Calu3 (cell line): ENCODE data around the gene KCTD15. TPM values are rescaled to one million over a fixed set of nuclear protein-coding genes. Genes with fewer than 3 reads are reported as not detected.
A peak's percentile ranks its signal among the peaks of the same experiment; 100 is the strongest.

Experiments
- Bru-seq: library from RNA; stranded (reverse); fragments of 400-500 nt; gene quantifications from one replicate; lab custom pipeline; 2021; lab: Mats Ljungman, UMichigan
- BruChase-seq, 2 experiments: library from RNA; stranded (reverse); fragments of 400-500 nt; gene quantifications; one replicate each; lab custom pipeline; 2021; lab: Mats Ljungman, UMichigan
- BruUV-seq: library from RNA; stranded (reverse); fragments of 400-500 nt; replicated peaks from 2 replicates; lab custom pipeline; 2021; lab: Mats Ljungman, UMichigan
- CTCF ChIA-PET: fragments of 300-600 bp; sonication (Branson Sonifier 250); formaldehyde crosslinking; loops from one replicate; lab custom pipeline; 2022; ENCODE audit warnings: antibody characterized with exemption; lab: Charles Lee
- DNase-seq: peaks from one replicate; pipeline ENCODE4 v3.0.0; 2022
- H3K27ac Mint-ChIP-seq: one replicate; pipeline ENCODE4 v1.8.0; 2022; ENCODE audit warnings: mixed read lengths; ENCODE audit not compliant: unreplicated experiment
- H3K27me3 Mint-ChIP-seq: one replicate; pipeline ENCODE4 v1.8.0; 2022; ENCODE audit warnings: mixed read lengths; ENCODE audit not compliant: unreplicated experiment
- H3K36me3 Mint-ChIP-seq: one replicate; pipeline ENCODE4 v1.8.0; 2022; ENCODE audit warnings: mild to moderate bottlenecking, moderate library complexity, mixed read lengths; ENCODE audit not compliant: insufficient read depth, unreplicated experiment
- H3K4me1 Mint-ChIP-seq: one replicate; pipeline ENCODE4 v1.8.0; 2022; ENCODE audit warnings: mild to moderate bottlenecking, low read depth, mixed read lengths; ENCODE audit not compliant: unreplicated experiment
- H3K4me3 Mint-ChIP-seq: one replicate; pipeline ENCODE4 v1.8.0; 2022; ENCODE audit warnings: mild to moderate bottlenecking, low read depth, moderate library complexity, mixed read lengths; ENCODE audit not compliant: unreplicated experiment
- H3K9me3 Mint-ChIP-seq: one replicate; pipeline ENCODE4 v1.8.0; 2022; ENCODE audit warnings: low read depth, mixed read lengths; ENCODE audit not compliant: unreplicated experiment
- CTCF ChIP-seq: fragments of 200-600 bp; IDR thresholded peaks from one replicate; pipeline ENCODE4 v1.8.0; 2022; ENCODE audit warnings: antibody characterized with exemption; ENCODE audit not compliant: unreplicated experiment
- intact Hi-C: fragments of 100-400 bp; cut with micrococcal nuclease; formaldehyde crosslinking; loops from one replicate; pipeline ENCODE4 v1.10.0; 2022; ENCODE audit not compliant: unreplicated experiment
- long read RNA-seq: library from polyadenylated mRNA; stranded (forward); transcript quantifications from one replicate; pipeline ENCODE4 v2.0.0, GENCODE V29; 2022
- total RNA-seq: library from RNA; stranded (reverse); gene quantifications from 2 replicates; pipeline ENCODE4 v1.2.3, GENCODE V29; 2022

KCTD15 gene
- total RNA-seq (12.5 and 18.6 TPM in 2 replicates), Bru-seq, nascent RNA (percentile 47 among the genes with signal in this experiment), BruChase-seq, experiment 1, labeled RNA remaining after a 6-hour chase (percentile 63 among the genes with signal in this experiment), BruChase-seq, experiment 2, labeled RNA remaining after a 2-hour chase (percentile 58 among the genes with signal in this experiment)
- long read RNA-seq, partial matches to known transcripts, result 1 of 5 reads
- long read RNA-seq, other reads (novel, unspliced or antisense), result 2 of 5 reads

- H3K4me3 Mint-ChIP-seq, result peak within 1 kb of the TSS; percentile 71
- peak within 1 kb of the TSS; percentile 48 for H3K27ac Mint-ChIP-seq
- intact Hi-C loops, result no loop called here
- DNase-seq, result peak; percentile 54
- no peaks in the 10 kb centered on the region for H3K9me3 Mint-ChIP-seq
- no peaks in the 10 kb centered on the region for H3K4me1 Mint-ChIP-seq
- peaks cover 23% of the 10 kb centered on the region for H3K27me3 Mint-ChIP-seq
- TF ChIP-seq CTCF, result no peak
- peaks cover 41% of the 10 kb centered on the region for H3K36me3 Mint-ChIP-seq
- CTCF ChIA-PET, result interaction anchor here (1.0 to 1.5 kb wide), 3 partner anchors 22 to 300 kb away, joined by 4 to 5 read pairs (median 5); no protein-coding TSS in a partner anchor
- no TSS peak for BruUV-seq
Observed at GRCh38 chr19:33796164-33796875, at the start of gene KCTD15. KCTD15 (plus strand) TSS chr19:33796870; CDS start chr19:33800455, 3,585 bp downstream.

DNA sequence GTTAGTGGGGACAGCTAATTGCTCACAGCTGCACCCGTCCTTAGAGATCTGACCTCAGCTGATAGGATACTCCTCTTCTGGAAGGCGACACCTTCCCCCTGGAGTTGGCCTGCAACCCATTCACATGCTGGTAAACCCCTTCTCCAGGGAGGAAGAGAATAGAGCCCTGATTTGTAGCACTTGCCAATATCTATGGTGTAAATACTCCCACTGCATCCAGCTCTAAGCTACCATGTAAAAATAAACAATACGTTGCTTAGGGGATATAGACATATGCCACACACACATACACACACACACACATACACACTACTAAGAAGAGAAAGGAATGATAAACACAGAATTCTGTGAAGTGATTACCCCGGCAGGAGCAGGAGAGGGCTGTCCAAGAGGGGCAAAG, 49.4 kb upstream of the KCTD15 start:
- no peak overlapping the region for H3K27ac Mint-ChIP-seq
- intact Hi-C loops, result no loop called here
- no peak for DNase-seq
- no TSS peak for BruUV-seq
- no peaks in the 10 kb centered on the region for H3K9me3 Mint-ChIP-seq
- TF ChIP-seq CTCF, result no peak
- H3K27me3 Mint-ChIP-seq, result peaks cover 99% of the 10 kb centered on the region
- no peak overlapping the region for H3K4me3 Mint-ChIP-seq
- H3K36me3 Mint-ChIP-seq, result no peaks in the 10 kb centered on the region
- H3K4me1 Mint-ChIP-seq, result no peaks in the 10 kb centered on the region
- CTCF ChIA-PET, result interaction anchor here (1.0 kb wide), 1 partner anchor 331 kb away, joined by 3 read pairs; no protein-coding TSS in a partner anchor

DNA sequence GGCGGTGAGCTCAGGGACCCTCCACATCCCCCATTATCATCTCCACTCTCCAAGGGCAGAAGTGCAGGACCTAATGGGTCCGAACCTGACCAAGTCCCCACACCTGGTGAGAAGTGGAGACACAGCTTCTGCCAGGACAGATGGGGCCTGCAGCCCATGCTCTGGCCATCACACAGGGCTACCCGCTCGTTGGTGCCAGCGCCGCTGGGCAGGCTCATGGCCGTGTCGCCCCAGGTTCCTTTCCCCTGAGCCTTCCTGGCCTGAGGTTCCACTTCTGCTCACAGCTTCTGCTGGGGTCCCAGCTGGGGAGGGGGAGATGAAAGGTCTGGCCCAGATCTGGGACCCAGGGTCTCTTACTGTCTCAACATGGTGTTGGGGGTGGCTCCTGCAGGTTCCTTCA, 48.4 kb upstream of the KCTD15 start:
- TF ChIP-seq CTCF, result no peak
- Mint-ChIP-seq H3K9me3 (no peaks in the 10 kb centered on the region), H3K36me3 (no peaks in the 10 kb centered on the region), H3K4me3 (no peak overlapping the region), H3K27me3 (peaks cover 99% of the 10 kb centered on the region), H3K4me1 (no peaks in the 10 kb centered on the region), H3K27ac (no peak overlapping the region)
- CTCF ChIA-PET, result no interaction called here
- intact Hi-C loops, result no loop called here
- no TSS peak for BruUV-seq
- no peak for DNase-seq

- no peak for DNase-seq
- BruUV-seq, result no TSS peak
- no peak for TF ChIP-seq CTCF
- Mint-ChIP-seq H3K9me3 (no peaks in the 10 kb centered on the region), H3K27me3 (peaks cover 93% of the 10 kb centered on the region), H3K4me3 (no peak overlapping the region), H3K4me1 (no peaks in the 10 kb centered on the region), H3K36me3 (no peaks in the 10 kb centered on the region), H3K27ac (no peak overlapping the region)
- CTCF ChIA-PET, result no interaction called here
- intact Hi-C loops, result no loop called here
Observed at GRCh38 chr19:33749016-33749415, 47.7 kb upstream of the KCTD15 start.
